Measurements from ENCODE around the gene SLC43A1. TPM values are rescaled to one million over a fixed set of nuclear protein-coding genes. Genes with fewer than 3 reads are reported as not detected.

The SLC43A1 gene
- total RNA-seq, 2 donors from 2014 or later: 18.2 to 20.9 TPM

DNA sequence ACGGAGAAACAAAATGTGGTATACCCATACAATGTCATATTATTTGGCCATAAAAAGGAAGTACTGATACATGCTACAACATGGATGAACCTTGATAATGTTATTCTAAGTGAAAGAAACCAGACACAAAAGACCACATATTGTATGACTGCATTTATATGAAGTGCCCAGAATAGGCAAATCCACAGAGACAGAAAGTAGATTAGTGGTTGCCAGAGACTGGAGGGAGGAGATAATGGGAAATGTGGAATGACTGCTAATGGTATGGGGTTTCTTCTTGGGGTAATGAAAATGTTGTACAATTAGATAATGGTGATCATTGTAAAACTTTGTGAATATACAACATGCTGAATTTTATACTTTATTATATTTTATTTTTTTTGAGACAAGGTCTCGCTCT, 5.6 kb upstream of the SLC43A1 start:
- TF ChIP-seq, protein P1, sequence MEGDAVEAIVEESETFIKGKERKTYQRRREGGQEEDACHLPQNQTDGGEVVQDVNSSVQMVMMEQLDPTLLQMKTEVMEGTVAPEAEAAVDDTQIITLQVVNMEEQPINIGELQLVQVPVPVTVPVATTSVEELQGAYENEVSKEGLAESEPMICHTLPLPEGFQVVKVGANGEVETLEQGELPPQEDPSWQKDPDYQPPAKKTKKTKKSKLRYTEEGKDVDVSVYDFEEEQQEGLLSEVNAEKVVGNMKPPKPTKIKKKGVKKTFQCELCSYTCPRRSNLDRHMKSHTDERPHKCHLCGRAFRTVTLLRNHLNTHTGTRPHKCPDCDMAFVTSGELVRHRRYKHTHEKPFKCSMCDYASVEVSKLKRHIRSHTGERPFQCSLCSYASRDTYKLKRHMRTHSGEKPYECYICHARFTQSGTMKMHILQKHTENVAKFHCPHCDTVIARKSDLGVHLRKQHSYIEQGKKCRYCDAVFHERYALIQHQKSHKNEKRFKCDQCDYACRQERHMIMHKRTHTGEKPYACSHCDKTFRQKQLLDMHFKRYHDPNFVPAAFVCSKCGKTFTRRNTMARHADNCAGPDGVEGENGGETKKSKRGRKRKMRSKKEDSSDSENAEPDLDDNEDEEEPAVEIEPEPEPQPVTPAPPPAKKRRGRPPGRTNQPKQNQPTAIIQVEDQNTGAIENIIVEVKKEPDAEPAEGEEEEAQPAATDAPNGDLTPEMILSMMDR (IDR thresholded peaks at IDR 0.05): no peak
- no peak for TF ChIP-seq POLR2AphosphoS5 (IDR thresholded peaks at IDR 0.05)
- no peak for TF ChIP-seq POLR2A (IDR thresholded peaks at IDR 0.05)
- WGBS: 91% methylated on average over 2 of the region's 2 CpGs
- Histone ChIP-seq H3K4me1 (replicated peaks) (no peaks in the 10 kb centered on the region), H3K36me3 (no peaks in the 10 kb centered on the region), H3K27me3 (replicated peaks; ENCODE audit: insufficient read depth) (no peaks in the 10 kb centered on the region), H3K4me3 (no peak overlapping the region), H3K9me3 (no peaks in the 10 kb centered on the region), H3K27ac (no peak overlapping the region)
- intact Hi-C loops (cut with DNase I): loop anchor here (10.0 kb wide), 1 partner anchor 176 kb away; no protein-coding TSS in a partner anchor
- no peak for DNase-seq (ENCODE audit: low spot score)

DNA sequence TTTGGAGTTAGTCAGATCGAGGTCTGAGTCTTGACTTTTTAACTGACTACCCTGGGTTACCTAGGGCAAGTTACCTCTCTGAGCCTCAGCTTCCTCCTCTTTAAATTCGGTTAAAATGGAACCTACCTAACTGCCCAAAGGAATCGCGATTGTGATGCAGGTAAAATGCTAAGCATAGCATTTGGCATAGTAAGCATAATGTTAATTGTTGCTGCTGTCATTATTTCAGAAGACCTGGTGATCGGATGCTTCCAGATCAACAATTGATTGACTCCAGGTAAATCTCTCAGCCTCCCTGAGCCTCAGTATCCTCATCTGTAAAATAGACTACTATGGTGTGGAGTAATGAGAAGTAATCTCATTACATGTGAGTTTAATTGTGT, 550 bp upstream of the SLC43A1 start:
- Histone ChIP-seq H3K36me3 (no peaks in the 10 kb centered on the region), H3K27ac (peak overlapping the region; percentile 64 to 66), H3K27me3 (replicated peaks; ENCODE audit: insufficient read depth) (no peaks in the 10 kb centered on the region), H3K9me3 (no peaks in the 10 kb centered on the region), H3K4me3 (peak overlapping the region; percentile 71 to 82), H3K4me1 (replicated peaks) (peaks cover 4% of the 10 kb centered on the region)
- DNase-seq (ENCODE audit: low spot score): no peak
- WGBS: 24% methylated on average over 5 of the region's 5 CpGs
- intact Hi-C loops (cut with DNase I): no loop called here
- TF ChIP-seq, protein P1 (IDR thresholded peaks at IDR 0.05): no peak
- TF ChIP-seq POLR2AphosphoS5 (IDR thresholded peaks at IDR 0.05) (no peak), POLR2A (IDR thresholded peaks at IDR 0.05) (no peak)

DNA sequence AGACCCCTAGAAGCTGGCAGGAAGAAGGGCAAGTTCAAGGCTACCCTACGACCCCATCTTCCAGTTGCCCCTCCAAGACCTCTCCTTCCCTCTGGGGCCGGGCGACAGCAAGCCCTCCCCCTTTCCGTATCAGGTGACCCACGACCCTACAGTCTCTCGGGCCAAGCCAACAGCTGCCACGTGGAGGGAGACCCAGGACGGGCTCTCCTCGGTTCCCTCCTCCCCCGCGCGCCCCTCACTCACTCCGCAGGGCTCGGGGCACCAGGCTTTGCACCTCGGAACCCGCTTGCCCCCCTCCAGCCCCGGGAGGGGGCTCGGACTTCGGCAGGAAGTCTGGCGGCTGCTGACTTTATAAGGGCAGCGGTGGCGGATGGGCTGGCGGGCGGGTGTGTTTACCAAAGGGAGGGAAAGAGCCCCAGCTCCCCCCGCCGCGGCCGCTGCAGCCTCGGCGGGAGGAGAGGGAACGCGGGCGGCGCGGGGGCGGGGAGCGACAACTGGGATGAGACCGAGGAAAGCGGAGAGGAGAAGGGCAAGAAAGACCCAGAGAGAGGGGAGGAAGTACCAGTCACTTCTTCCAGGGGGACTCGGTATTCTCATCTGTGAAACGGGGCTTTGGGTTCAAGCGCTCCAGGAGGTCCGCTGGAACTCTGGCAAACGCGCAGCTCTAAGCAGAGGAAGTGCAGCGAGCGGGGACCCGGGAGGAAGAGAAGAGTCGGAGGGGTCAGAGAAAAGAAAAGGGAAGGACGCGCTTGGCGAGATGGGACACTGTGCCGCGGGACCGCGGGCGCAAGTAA, 767 bp downstream of the SLC43A1 start:
- peak; percentile 48 for DNase-seq (ENCODE audit: low spot score)
- intact Hi-C loops (cut with DNase I): no loop called here
- WGBS: under 1% methylated on average over 57 of the region's 57 CpGs

DNA sequence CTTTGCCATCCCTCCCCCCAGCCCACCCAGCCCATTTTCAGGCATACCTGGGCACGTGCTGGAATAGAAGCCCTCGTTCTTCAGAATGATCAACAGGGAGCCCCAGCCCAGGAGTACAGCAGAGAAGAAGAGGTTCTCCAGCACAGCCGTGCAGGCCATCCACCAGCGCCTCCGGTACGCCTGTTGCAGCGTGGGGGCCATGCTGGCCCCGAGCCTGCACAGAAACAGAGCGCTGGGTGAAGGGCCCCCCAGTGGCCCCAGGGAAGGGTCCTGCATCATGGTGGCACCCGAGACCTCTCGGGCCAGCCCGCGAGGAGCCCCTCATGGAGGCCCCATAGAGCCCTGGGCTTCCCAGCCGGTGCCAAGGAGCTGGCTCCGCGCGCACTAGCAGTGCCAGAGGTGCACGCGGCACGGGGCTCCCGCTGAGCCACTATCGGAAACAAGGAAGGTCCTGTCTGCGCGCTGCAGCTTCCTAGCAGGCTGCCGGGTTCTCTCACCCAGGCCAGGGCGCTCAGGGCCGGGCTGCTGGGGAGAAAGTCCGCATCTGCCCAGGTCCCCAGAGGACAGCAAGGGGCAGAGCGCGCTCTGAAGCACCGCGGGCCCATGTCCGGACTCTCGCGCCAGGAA, 1.5 kb downstream of the SLC43A1 start:
- 11% methylated on average over 30 of the region's 35 CpGs for WGBS
- Histone ChIP-seq H3K36me3 (no peaks in the 10 kb centered on the region), H3K4me3 (peak overlapping the region; percentile 71 to 82), H3K4me1 (replicated peaks) (peaks cover 4% of the 10 kb centered on the region), H3K27ac (peak overlapping the region; percentile 64 to 66), H3K27me3 (replicated peaks; ENCODE audit: insufficient read depth) (no peaks in the 10 kb centered on the region), H3K9me3 (no peaks in the 10 kb centered on the region)
- peak; percentile 51 for DNase-seq (ENCODE audit: low spot score)
- intact Hi-C loops (cut with DNase I): no loop called here
- TF ChIP-seq POLR2AphosphoS5 (IDR thresholded peaks at IDR 0.05) (no peak), POLR2A (IDR thresholded peaks at IDR 0.05) (no peak)
- TF ChIP-seq, protein P1 (IDR thresholded peaks at IDR 0.05): no peak

More for the DNA sequence above, 767 bp downstream of the SLC43A1 start:
- Histone ChIP-seq H3K36me3 (no peaks in the 10 kb centered on the region), H3K27ac (peak overlapping the region; percentile 64 to 66), H3K4me3 (peak overlapping the region; percentile 71 to 82), H3K9me3 (no peaks in the 10 kb centered on the region), H3K27me3 (replicated peaks; ENCODE audit: insufficient read depth) (no peaks in the 10 kb centered on the region), H3K4me1 (replicated peaks) (peaks cover 4% of the 10 kb centered on the region)
- TF ChIP-seq, protein P1 (IDR thresholded peaks at IDR 0.05): no peak
- TF ChIP-seq POLR2A (IDR thresholded peaks at IDR 0.05) (no peak), POLR2AphosphoS5 (IDR thresholded peaks at IDR 0.05) (no peak)

All from prostate gland (tissue), 2 donors.